NCI-H446 treated with DMSO at 0.1 percent for 48 hours (cell line): Measurements from ENCODE around the gene SPAG16.

ENCODE experiments used
- DNase-seq: peaks from one replicate; lab custom pipeline; 2025; lab: John Stamatoyannopoulos, UW

The SPAG16 gene

GRCh38 chr2:214174563-214174962 is 890.3 kb downstream of the SPAG16 start:
- DNase-seq = no peak

DNA sequence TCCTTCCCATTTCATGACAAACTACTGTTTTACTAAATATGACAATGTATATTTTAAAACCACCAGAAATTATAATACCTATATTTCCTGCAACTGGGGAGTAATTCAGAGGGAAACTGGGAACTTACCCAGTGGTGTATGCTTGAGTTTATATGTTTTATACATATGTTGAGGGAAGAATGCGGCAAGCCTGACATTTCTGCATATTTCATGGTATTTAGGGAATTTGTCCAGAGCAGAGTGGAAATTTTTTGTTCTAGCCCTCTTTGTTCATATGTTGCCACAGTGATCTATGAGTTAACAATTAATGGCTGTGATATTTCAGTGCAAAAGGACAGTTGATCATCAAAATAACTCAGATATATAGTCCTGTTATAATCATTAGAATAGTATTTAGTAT is 895.8 kb downstream of the SPAG16 start:
- no peak for DNase-seq

- no peak for DNase-seq
Observed at GRCh38 chr2:214180686-214181085, 896.4 kb downstream of the SPAG16 start.

GRCh38 chr2:214184461-214184860 is 900.2 kb downstream of the SPAG16 start:
- no peak for DNase-seq

- no peak for DNase-seq
Observed at GRCh38 chr2:214185546-214185945, 901.3 kb downstream of the SPAG16 start.

- no peak for DNase-seq
Observed at GRCh38 chr2:214192711-214193110, 908.4 kb downstream of the SPAG16 start.

- no peak for DNase-seq
Observed at GRCh38 chr2:214193943-214194342, 909.7 kb downstream of the SPAG16 start.

GRCh38 chr2:214196260-214196659 is 912.0 kb downstream of the SPAG16 start:
- DNase-seq = no peak

- no peak for DNase-seq
Observed at GRCh38 chr2:214201892-214202291, 917.6 kb downstream of the SPAG16 start.

- DNase-seq = no peak
Observed at GRCh38 chr2:214203214-214203613, 919.0 kb downstream of the SPAG16 start.

GRCh38 chr2:214203744-214204289 is 919.6 kb downstream of the SPAG16 start:
- DNase-seq = no peak

GRCh38 chr2:214215107-214215506 is 930.8 kb downstream of the SPAG16 start:
- DNase-seq = no peak

- no peak for DNase-seq
Observed at GRCh38 chr2:214217136-214217535, 932.9 kb downstream of the SPAG16 start.

DNA sequence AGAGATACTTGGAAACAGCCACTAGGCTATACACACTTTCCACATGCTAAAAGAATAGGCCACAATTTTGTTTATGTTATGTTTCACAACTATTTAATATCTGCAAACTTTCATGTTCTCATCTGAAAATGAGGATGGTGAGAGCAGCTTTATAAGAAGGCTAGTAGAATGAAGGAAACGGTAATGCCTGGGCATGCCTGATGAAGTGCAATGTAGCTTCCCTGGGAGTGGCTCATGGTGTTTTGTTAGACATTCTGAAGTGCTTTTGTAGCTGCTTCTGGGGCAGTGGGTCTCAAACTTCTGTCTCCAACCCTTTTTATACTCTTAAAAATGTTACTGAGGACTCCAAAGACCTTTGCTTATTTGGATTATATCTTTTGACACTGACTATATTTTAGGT is 933.3 kb downstream of the SPAG16 start:
- DNase-seq = no peak

DNA sequence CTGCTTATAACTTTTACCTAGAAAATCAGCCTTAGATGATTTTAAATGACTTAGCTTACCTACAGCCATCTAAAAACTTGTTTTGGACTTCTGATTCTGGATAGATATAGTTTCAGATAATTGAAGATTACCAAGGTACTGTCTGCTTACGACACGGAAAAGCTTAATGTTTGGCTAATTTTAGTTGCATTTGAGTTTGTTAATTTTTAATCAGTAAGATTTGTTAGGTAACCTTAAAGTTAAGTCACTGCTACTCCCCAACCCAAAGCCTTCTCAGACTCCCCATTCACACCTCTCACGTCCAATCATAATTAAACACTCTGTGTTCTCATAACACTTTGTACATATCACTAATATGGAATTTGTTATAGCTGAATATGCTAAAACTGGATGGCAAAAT is 936.0 kb downstream of the SPAG16 start:
- no peak for DNase-seq

DNA sequence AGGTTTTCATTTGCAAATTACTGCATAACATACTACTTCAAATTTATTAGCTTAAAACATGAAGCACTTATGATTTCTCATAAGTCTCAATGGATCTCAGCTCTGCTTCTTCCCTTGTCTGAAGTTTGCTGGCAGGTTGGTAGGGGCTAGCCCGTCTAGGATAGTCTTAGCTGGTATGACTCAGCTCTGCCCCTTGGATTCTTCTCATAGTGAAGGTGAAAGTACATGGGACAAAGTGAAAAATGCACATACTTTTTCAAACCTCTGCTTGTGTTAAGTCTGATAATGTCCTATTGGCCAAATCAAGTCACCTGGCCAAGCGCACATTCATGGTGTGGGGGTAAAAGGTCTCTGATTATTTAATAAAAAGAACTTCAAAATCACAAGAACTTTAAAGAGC is 941.8 kb downstream of the SPAG16 start:
- DNase-seq = no peak

GRCh38 chr2:214232271-214232670 is 948.0 kb downstream of the SPAG16 start:
- no peak for DNase-seq

DNA sequence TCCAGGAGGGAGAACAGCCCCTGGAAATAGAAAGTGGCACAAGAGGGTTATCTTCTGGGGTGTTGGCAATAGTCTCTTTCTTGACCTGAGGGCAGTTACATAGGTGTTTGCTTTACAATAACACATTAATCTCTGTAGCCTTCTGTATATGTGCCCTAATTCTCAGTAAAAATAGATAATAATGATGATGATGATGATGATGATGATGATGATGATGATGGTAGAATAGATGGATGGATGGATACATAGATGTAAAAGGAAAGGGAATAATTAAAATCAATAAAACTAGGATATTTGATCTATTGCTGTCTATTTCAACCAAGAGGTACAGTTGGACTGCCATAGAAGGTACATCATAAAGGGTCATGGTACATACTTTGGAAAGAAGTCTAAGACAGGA is 948.9 kb downstream of the SPAG16 start:
- DNase-seq = no peak

DNA sequence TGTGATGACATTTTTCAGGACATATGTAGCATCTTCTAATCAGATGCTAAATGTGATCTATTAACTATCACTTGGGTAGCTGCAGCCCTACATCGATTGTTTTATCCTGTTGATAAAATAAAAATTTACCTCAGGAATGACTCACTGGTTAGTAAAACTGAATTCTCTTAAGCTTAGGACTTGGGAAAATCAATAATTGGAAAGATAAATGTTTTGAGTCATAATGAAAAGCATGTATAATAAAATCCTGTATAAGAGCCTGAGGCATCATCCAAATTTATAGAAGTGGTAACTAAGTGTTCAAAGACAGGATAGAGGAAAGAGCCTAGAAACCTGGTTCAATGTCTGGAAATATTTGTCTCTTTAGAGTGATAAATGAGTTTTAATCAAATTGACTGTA is 958.5 kb downstream of the SPAG16 start:
- DNase-seq = no peak

DNA sequence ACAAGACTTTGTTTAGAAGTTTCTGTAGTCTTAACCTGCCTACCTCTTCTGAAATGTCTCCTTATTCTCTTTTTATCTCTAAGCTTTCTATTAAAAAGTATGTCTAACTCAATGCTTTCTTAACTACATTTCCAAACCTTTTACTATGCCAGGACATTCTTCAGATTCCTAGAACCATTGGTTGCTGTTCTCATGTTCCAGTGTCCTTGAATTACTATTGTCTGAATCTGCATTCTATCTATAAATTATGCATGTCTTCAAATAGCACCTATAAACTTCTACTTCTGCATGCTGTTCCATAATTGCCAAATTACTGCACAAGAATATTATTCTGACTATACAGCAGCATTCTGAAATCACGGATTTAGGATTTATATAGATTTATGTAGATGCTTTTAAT is 960.6 kb downstream of the SPAG16 start:
- no peak for DNase-seq

GRCh38 chr2:214246417-214246816 is 962.2 kb downstream of the SPAG16 start:
- no peak for DNase-seq

DNA sequence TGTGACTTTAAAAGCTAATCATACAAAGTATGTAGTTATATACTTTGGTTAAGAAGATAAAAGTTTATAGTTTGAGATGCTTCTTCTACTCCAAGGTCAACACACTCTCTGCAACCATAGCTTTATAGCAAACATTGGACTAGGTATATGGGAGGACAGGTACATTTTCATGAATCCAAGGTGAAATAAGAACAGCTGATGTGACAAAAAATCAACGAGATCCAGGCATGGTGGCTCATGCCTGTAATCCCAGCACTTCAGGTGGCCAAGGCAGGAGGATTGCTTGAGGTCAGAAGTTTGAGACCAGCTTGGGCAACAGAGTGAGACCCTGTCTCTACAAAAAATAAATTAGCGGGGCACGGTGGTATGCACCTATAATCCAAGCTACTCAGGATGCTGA is 963.3 kb downstream of the SPAG16 start:
- no peak for DNase-seq

DNA sequence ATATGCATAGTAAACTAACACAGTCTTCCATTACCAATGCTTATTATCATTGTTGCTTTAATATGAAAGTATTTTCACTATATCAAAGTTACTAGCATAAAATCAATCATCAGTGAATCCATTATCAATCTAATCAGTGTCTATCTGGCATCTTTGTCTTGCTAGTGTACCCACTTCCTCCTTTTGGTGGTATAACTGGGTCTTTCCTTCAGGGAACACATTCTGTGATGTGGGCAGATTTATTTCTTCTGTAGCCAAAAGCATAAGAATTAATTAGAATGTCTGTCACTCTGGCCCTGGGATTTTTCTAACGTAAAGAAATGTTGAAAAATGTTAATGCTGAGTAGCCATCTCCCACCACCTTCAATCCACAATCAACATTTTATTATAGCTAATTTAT is 970.8 kb downstream of the SPAG16 start:
- no peak for DNase-seq

- no peak for DNase-seq
Observed at GRCh38 chr2:214261683-214262082, 977.4 kb downstream of the SPAG16 start.

DNA sequence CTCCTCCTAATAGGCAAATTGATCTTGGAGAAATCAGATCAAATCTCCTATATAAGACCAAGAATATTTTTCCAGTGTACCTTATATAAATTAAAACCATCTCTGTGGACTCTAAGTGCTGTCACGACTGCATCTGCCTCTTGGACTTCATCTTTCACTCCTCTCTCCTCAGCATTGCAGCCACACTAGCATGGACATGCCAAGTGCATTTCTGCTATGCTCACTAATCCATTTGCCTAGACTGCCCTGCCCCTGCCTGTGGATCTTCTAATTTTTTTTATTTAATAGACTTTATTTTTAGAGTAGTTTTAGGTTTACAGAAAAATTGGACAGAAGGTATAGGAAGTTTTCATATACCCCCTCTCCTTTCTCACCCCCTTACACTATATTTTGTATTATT is 979.9 kb downstream of the SPAG16 start:
- no peak for DNase-seq
